Measurements from ENCODE around the gene EVI5L. TPM values are rescaled to one million over a fixed set of nuclear protein-coding genes. Genes with fewer than 3 reads are reported as not detected.

The EVI5L gene
- total and polyA plus RNA-seq, 2 of the 8 experiments (the other 6 are each of a cell fraction or from before 2014, with no cell fraction given), result 7.2 to 11.0 TPM

DNA sequence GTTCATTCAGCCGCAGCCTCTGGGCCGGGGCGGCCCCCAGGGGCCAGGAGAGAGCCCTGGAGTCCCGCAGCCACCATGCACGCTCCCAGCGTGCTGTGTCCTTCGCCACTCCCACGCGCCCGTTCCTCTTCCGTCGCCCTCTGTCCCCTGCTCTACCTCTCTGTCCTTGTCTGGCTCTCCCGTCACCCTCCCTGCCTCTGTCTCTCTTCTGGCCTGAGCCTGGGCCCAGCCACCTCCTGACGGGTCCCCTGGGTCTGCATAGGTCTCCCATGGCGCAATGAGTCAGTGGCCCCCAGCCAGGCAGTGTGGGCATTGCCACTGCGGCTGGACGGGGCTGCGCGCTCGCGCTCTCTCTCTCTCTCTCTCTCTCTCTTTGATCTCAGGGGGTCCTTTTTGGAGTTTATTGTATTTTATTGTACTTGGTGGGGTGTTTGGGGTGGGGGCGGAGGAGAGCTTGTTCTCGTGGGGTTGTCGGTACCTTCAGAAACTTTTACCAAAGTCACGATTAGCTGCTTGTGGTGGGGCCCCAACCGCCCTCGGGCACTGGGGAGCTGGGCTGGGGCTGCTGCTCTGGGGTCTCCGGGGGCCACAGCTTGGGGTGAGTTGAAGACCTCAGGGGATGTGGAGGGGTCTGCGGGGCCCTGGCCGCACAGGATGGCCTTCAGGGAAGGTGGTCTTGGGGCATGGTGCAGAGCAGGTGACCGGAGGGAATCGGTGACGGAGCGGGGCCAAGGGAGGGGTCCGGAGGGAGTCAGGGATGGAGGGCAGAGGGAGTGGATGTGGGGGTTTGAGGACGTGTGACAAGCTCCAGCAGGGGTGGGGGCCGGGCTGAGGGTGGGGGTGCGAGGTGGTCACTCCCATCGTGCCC lies 82.9 kb downstream of the EVI5L start (continued):
- TF ChIP-seq, protein P1, sequence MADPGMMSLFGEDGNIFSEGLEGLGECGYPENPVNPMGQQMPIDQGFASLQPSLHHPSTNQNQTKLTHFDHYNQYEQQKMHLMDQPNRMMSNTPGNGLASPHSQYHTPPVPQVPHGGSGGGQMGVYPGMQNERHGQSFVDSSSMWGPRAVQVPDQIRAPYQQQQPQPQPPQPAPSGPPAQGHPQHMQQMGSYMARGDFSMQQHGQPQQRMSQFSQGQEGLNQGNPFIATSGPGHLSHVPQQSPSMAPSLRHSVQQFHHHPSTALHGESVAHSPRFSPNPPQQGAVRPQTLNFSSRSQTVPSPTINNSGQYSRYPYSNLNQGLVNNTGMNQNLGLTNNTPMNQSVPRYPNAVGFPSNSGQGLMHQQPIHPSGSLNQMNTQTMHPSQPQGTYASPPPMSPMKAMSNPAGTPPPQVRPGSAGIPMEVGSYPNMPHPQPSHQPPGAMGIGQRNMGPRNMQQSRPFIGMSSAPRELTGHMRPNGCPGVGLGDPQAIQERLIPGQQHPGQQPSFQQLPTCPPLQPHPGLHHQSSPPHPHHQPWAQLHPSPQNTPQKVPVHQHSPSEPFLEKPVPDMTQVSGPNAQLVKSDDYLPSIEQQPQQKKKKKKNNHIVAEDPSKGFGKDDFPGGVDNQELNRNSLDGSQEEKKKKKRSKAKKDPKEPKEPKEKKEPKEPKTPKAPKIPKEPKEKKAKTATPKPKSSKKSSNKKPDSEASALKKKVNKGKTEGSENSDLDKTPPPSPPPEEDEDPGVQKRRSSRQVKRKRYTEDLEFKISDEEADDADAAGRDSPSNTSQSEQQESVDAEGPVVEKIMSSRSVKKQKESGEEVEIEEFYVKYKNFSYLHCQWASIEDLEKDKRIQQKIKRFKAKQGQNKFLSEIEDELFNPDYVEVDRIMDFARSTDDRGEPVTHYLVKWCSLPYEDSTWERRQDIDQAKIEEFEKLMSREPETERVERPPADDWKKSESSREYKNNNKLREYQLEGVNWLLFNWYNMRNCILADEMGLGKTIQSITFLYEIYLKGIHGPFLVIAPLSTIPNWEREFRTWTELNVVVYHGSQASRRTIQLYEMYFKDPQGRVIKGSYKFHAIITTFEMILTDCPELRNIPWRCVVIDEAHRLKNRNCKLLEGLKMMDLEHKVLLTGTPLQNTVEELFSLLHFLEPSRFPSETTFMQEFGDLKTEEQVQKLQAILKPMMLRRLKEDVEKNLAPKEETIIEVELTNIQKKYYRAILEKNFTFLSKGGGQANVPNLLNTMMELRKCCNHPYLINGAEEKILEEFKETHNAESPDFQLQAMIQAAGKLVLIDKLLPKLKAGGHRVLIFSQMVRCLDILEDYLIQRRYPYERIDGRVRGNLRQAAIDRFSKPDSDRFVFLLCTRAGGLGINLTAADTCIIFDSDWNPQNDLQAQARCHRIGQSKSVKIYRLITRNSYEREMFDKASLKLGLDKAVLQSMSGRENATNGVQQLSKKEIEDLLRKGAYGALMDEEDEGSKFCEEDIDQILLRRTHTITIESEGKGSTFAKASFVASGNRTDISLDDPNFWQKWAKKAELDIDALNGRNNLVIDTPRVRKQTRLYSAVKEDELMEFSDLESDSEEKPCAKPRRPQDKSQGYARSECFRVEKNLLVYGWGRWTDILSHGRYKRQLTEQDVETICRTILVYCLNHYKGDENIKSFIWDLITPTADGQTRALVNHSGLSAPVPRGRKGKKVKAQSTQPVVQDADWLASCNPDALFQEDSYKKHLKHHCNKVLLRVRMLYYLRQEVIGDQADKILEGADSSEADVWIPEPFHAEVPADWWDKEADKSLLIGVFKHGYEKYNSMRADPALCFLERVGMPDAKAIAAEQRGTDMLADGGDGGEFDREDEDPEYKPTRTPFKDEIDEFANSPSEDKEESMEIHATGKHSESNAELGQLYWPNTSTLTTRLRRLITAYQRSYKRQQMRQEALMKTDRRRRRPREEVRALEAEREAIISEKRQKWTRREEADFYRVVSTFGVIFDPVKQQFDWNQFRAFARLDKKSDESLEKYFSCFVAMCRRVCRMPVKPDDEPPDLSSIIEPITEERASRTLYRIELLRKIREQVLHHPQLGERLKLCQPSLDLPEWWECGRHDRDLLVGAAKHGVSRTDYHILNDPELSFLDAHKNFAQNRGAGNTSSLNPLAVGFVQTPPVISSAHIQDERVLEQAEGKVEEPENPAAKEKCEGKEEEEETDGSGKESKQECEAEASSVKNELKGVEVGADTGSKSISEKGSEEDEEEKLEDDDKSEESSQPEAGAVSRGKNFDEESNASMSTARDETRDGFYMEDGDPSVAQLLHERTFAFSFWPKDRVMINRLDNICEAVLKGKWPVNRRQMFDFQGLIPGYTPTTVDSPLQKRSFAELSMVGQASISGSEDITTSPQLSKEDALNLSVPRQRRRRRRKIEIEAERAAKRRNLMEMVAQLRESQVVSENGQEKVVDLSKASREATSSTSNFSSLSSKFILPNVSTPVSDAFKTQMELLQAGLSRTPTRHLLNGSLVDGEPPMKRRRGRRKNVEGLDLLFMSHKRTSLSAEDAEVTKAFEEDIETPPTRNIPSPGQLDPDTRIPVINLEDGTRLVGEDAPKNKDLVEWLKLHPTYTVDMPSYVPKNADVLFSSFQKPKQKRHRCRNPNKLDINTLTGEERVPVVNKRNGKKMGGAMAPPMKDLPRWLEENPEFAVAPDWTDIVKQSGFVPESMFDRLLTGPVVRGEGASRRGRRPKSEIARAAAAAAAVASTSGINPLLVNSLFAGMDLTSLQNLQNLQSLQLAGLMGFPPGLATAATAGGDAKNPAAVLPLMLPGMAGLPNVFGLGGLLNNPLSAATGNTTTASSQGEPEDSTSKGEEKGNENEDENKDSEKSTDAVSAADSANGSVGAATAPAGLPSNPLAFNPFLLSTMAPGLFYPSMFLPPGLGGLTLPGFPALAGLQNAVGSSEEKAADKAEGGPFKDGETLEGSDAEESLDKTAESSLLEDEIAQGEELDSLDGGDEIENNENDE (IDR thresholded peaks at IDR 0.05; ENCODE audit: insufficient replicate concordance, low read length), result no peak
- TF ChIP-seq POLR2AphosphoS5 (IDR thresholded peaks at IDR 0.05; ENCODE audit: low read depth, low read length), result no peak
- TF ChIP-seq KDM4A (IDR thresholded peaks at IDR 0.05; ENCODE audit: low read depth, low read length, severe bottlenecking), result no peak
- TF ChIP-seq, protein P2, sequence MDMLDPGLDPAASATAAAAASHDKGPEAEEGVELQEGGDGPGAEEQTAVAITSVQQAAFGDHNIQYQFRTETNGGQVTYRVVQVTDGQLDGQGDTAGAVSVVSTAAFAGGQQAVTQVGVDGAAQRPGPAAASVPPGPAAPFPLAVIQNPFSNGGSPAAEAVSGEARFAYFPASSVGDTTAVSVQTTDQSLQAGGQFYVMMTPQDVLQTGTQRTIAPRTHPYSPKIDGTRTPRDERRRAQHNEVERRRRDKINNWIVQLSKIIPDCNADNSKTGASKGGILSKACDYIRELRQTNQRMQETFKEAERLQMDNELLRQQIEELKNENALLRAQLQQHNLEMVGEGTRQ (IDR thresholded peaks at IDR 0.05; ENCODE audit: low read length), result no peak
- TF ChIP-seq, protein P3, sequence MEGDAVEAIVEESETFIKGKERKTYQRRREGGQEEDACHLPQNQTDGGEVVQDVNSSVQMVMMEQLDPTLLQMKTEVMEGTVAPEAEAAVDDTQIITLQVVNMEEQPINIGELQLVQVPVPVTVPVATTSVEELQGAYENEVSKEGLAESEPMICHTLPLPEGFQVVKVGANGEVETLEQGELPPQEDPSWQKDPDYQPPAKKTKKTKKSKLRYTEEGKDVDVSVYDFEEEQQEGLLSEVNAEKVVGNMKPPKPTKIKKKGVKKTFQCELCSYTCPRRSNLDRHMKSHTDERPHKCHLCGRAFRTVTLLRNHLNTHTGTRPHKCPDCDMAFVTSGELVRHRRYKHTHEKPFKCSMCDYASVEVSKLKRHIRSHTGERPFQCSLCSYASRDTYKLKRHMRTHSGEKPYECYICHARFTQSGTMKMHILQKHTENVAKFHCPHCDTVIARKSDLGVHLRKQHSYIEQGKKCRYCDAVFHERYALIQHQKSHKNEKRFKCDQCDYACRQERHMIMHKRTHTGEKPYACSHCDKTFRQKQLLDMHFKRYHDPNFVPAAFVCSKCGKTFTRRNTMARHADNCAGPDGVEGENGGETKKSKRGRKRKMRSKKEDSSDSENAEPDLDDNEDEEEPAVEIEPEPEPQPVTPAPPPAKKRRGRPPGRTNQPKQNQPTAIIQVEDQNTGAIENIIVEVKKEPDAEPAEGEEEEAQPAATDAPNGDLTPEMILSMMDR (IDR thresholded peaks at IDR 0.05; ENCODE audit: control extremely low read depth in 1 of 3, insufficient read depth in 1 of 3, low read depth in 1 of 3, low read length in 3 of 3), result no peak
